Ishikawa (cell line): ENCODE measurements around the gene OR5B21.
A peak's percentile ranks its signal among the peaks of the same experiment; 100 is the strongest.

Experiments
- CEBPB ChIP-seq: IDR thresholded peaks from 2 replicates; pipeline ENCODE4 v1.6.1; 2012
- CREB1 ChIP-seq: IDR thresholded peaks from 2 replicates; pipeline ENCODE4 v1.6.1; 2012; ENCODE audit warnings: low read depth
- EGR1 ChIP-seq: IDR thresholded peaks from 2 replicates; pipeline ENCODE4 v1.6.1; 2012
- EP300 ChIP-seq: IDR thresholded peaks from 2 replicates; pipeline ENCODE4 v1.6.1; 2012; ENCODE audit warnings: borderline replicate concordance
- FOXM1 ChIP-seq: IDR thresholded peaks from 2 replicates; pipeline ENCODE4 v1.6.1; 2012; ENCODE audit warnings: low read depth, borderline replicate concordance
- MAX ChIP-seq: IDR thresholded peaks from 2 replicates; pipeline ENCODE4 v1.6.1; 2012
- NFIC ChIP-seq: IDR thresholded peaks from 2 replicates; pipeline ENCODE4 v1.6.1; 2012
- RAD21 ChIP-seq: IDR thresholded peaks from 2 replicates; pipeline ENCODE4 v1.6.1; 2012; ENCODE audit warnings: low read depth
- REST ChIP-seq: IDR thresholded peaks from 2 replicates; pipeline ENCODE4 v1.6.1; 2012; ENCODE audit warnings: low read depth, mild to moderate bottlenecking
- TAF1 ChIP-seq: IDR thresholded peaks from 2 replicates; pipeline ENCODE4 v1.6.1; 2012; ENCODE audit warnings: low read depth, mild to moderate bottlenecking
- TCF12 ChIP-seq: IDR thresholded peaks from 2 replicates; pipeline ENCODE4 v1.6.1; 2012; ENCODE audit warnings: low read depth
- TEAD4 ChIP-seq: IDR thresholded peaks from 2 replicates; pipeline ENCODE4 v1.6.1; 2012
- USF1 ChIP-seq: IDR thresholded peaks from 2 replicates; pipeline ENCODE4 v1.6.1; 2012
- YY1 ChIP-seq: IDR thresholded peaks from 2 replicates; pipeline ENCODE4 v1.6.1; 2012; ENCODE audit warnings: low read depth
- ZBTB7A ChIP-seq: IDR thresholded peaks from 2 replicates; pipeline ENCODE4 v1.6.1; 2012; ENCODE audit warnings: low read depth

The OR5B21 gene

GRCh38 chr11:58530236-58530635 is 22.3 kb upstream of the OR5B21 start:
- TF ChIP-seq CEBPB (no peak), CREB1 (no peak), TCF12 (no peak), ZBTB7A (no peak), RAD21 (no peak), TEAD4 (no peak), NFIC (no peak), EGR1 (no peak), MAX (no peak), FOXM1 (no peak), REST (no peak)

- TF ChIP-seq USF1 (no peak), REST (no peak), TAF1 (no peak), YY1 (no peak), TCF12 (no peak), NFIC (no peak), CREB1 (no peak), MAX (no peak), TEAD4 (no peak), EGR1 (no peak), ZBTB7A (no peak), CEBPB (no peak), EP300 (no peak), RAD21 (no peak), FOXM1 (no peak)
Measured at GRCh38 chr11:58527429-58527828, 19.5 kb upstream of the OR5B21 start.

GRCh38 chr11:58526721-58527120 is 18.8 kb upstream of the OR5B21 start:
- TF ChIP-seq FOXM1, result no peak
- TF ChIP-seq EP300, result no peak
- no peak for TF ChIP-seq REST

- TF ChIP-seq YY1, result no peak
- no peak for TF ChIP-seq CEBPB
- TF ChIP-seq TAF1, result no peak
Measured at GRCh38 chr11:58525037-58525614, 17.2 kb upstream of the OR5B21 start.

- TF ChIP-seq RAD21 (peak; percentile 68), MAX (no peak)
Measured at GRCh38 chr11:58524232-58525036, 16.5 kb upstream of the OR5B21 start.
